Caco-2 (cell line): Measurements from ENCODE around the gene RBM12. TPM values are rescaled to one million over a fixed set of nuclear protein-coding genes. Genes with fewer than 3 reads are reported as not detected.
A peak's percentile ranks its signal among the peaks of the same experiment; 100 is the strongest.

Source experiments
- BruUV-seq: library from RNA; stranded (reverse); fragments of 400-500 nt; replicated peaks from 2 replicates; lab custom pipeline; 2021; lab: Mats Ljungman, UMichigan
- CTCF ChIA-PET: fragments of 300-600 bp; sonication (Branson Sonifier 250); formaldehyde crosslinking; loops from one replicate; lab custom pipeline; 2022; ENCODE audit warnings: antibody characterized with exemption; lab: Charles Lee
- POLR2A ChIA-PET: fragments of 300-600 bp; sonication (Branson Sonifier 250); formaldehyde crosslinking; loops from one replicate; lab custom pipeline; 2022; ENCODE audit warnings: antibody characterized with exemption; lab: Charles Lee
- DNase-seq, 2 experiments: peaks; one replicate each; pipeline versions ENCODE4 v3.0.0 to v3.0.0-alpha.2; 2020 to 2022
- H3K27me3 ChIP-seq: replicated peaks from 2 replicates; pipeline ENCODE4 v1.6.0; 2011; ENCODE audit warnings: low read length; ENCODE audit not compliant: control insufficient read depth, insufficient read depth
- H3K36me3 ChIP-seq: 2 replicates; pipeline ENCODE4 v1.5.1; 2011; ENCODE audit warnings: low read length; ENCODE audit not compliant: control insufficient read depth, insufficient read depth
- H3K4me1 ChIP-seq: fragments of 250-450 bp; sonication (Bioruptor Pico); 2 replicates; pipeline ENCODE4 v1.5.1; 2020; ENCODE audit warnings: mild to moderate bottlenecking
- H3K4me3 ChIP-seq: 2 replicates; pipeline ENCODE4 v1.5.1; 2011; ENCODE audit warnings: low read depth, mild to moderate bottlenecking, control low read depth, low read length
- H3K9me3 ChIP-seq: fragments of 250-450 bp; sonication (Bioruptor Pico); 2 replicates; pipeline ENCODE4 v1.5.1; 2020; ENCODE audit warnings: mild to moderate bottlenecking, moderate library complexity
- H3K27ac Mint-ChIP-seq: one replicate; pipeline ENCODE4 v1.8.0; 2022; ENCODE audit warnings: mixed read lengths; ENCODE audit not compliant: unreplicated experiment
- H3K27me3 Mint-ChIP-seq: one replicate; pipeline ENCODE4 v1.8.0; 2022; ENCODE audit warnings: mixed read lengths; ENCODE audit not compliant: insufficient read depth, unreplicated experiment
- H3K36me3 Mint-ChIP-seq: one replicate; pipeline ENCODE4 v1.8.0; 2022; ENCODE audit warnings: mild to moderate bottlenecking, mixed read lengths; ENCODE audit not compliant: insufficient read depth, unreplicated experiment
- H3K4me1 Mint-ChIP-seq: one replicate; pipeline ENCODE4 v1.8.0; 2022; ENCODE audit warnings: low read depth, mixed read lengths; ENCODE audit not compliant: unreplicated experiment
- H3K4me3 Mint-ChIP-seq: one replicate; pipeline ENCODE4 v1.8.0; 2022; ENCODE audit warnings: mild to moderate bottlenecking, moderate library complexity, mixed read lengths; ENCODE audit not compliant: unreplicated experiment
- H3K9me3 Mint-ChIP-seq: one replicate; pipeline ENCODE4 v1.8.0; 2022; ENCODE audit warnings: mixed read lengths; ENCODE audit not compliant: unreplicated experiment
- intact Hi-C: fragments of 100-400 bp; cut with micrococcal nuclease; formaldehyde crosslinking; loops from one replicate; pipeline ENCODE4 v1.10.0; 2022; ENCODE audit not compliant: unreplicated experiment
- total RNA-seq: library from RNA; stranded (reverse); gene quantifications from 2 replicates; pipeline ENCODE4 v1.2.3, GENCODE V29; 2022
- TF ChIP-seq, protein P1 (sequence below), 2 experiments: fragments of 200-600 bp in 1 of 2; IDR thresholded peaks; 1 replicate in 1 of 2; 2 replicates in 1 of 2; pipeline versions ENCODE4 v1.5.1 to v1.8.0; 2011 to 2022; ENCODE audit warnings: antibody characterized with exemption in 1 of 2, control low read depth in 1 of 2, inconsistent platforms in 1 of 2, low read depth in 1 of 2, low read length in 1 of 2, mild to moderate bottlenecking in 1 of 2, moderate library complexity in 1 of 2; ENCODE audit not compliant: insufficient read depth in 1 of 2, severe bottlenecking in 1 of 2, unreplicated experiment in 1 of 2

Gene RBM12
- total RNA-seq, 1 experiment from 2014 or later: 147 TPM

DNA sequence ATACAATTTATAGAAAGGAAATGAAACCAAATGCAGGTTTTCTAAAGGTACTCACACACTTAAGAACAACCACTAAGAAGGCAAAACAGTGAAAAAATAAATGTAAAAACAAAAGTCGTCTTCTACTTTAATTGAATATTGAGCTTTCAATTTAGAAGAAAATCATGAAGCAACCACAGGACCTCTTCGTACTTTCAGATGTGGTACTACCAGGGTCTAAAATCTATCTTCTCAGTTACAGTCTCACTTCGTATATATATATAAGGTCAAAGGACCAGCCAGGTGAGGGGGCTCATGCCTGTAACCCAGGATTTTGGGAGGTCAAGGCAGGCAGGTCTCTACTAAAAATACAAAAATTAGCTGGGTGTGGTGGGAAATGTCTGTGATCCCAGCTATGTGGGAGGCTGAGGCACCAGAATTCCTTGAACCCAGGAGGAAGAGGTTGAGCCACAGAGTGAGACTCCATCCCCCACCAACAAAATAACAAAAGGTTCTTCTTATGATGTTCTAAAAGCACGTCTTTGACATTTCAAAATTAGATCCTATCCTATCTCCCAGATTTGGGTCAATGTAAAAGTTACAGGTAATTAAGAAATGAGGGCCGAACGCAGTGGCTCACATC lies 47.0 kb upstream of the RBM12 start:
- intact Hi-C loops: no loop called here
- no peak overlapping the region for H3K4me3 Mint-ChIP-seq

DNA sequence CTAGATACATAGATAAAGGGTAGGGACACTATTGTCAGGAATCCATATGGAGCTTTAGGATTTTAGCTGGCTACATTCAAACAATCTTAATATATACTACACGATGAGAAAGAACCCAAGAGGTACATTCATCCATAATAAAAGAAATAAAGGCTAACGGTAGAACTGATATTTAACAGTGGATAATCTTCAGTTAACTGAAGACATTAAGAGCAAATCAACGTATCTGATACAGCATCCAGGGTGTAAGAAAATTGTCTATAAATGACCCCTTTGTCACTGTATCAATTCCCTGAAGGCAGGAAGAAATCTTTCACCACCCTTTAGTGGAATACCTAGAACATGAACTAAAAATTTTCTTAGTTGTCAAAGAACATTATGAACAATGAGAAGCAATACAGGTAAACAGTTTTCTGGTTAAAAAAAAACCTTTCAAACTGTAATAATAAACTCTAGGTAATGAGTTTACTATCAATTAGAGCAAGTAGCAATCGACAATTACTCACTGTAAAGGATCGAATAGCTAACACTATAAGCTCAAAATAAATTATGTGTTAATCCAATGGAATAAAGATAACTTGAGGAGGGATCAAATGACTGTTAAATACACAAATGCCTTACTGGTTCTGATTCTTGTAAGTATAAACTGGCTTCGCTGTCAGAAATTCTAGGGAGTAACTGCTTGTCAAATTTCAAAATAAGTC lies 46.3 kb upstream of the RBM12 start:
- Mint-ChIP-seq H3K36me3 (peaks cover 100% of the 10 kb centered on the region), H3K27me3 (no peaks in the 10 kb centered on the region), H3K27ac (peak overlapping the region; percentile 2), H3K4me3 (no peak overlapping the region), H3K4me1 (peaks cover 8% of the 10 kb centered on the region), H3K9me3 (no peaks in the 10 kb centered on the region)
- H3K9me3 ChIP-seq: no peaks in the 10 kb centered on the region
- DNase-seq: no peak
- H3K36me3 ChIP-seq: peaks cover 13% of the 10 kb centered on the region
- CTCF ChIA-PET: interaction anchor here (0.8 kb wide), 1 partner anchor 9 kb away, joined by 3 read pairs; no protein-coding TSS in a partner anchor
- no peaks in the 10 kb centered on the region for H3K27me3 ChIP-seq
- H3K4me3 ChIP-seq: no peak overlapping the region
- POLR2A ChIA-PET: interaction anchor here (0.6 to 1.0 kb wide), 5 partner anchors 9 to 92 kb away, joined by 3 to 13 read pairs (median 3); partner anchors contain the start of genes NFS1, RBM39 and ROMO1
- TF ChIP-seq, protein P1, sequence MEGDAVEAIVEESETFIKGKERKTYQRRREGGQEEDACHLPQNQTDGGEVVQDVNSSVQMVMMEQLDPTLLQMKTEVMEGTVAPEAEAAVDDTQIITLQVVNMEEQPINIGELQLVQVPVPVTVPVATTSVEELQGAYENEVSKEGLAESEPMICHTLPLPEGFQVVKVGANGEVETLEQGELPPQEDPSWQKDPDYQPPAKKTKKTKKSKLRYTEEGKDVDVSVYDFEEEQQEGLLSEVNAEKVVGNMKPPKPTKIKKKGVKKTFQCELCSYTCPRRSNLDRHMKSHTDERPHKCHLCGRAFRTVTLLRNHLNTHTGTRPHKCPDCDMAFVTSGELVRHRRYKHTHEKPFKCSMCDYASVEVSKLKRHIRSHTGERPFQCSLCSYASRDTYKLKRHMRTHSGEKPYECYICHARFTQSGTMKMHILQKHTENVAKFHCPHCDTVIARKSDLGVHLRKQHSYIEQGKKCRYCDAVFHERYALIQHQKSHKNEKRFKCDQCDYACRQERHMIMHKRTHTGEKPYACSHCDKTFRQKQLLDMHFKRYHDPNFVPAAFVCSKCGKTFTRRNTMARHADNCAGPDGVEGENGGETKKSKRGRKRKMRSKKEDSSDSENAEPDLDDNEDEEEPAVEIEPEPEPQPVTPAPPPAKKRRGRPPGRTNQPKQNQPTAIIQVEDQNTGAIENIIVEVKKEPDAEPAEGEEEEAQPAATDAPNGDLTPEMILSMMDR (IDR thresholded peaks at IDR 0.05; ENCODE audit: insufficient read depth in 1 of 2, low read depth in 1 of 2, low read length in 1 of 2, severe bottlenecking in 1 of 2, unreplicated experiment in 1 of 2): no peak
- intact Hi-C loops: no loop called here
- no peaks in the 10 kb centered on the region for H3K4me1 ChIP-seq
- no TSS peak for BruUV-seq

More for the DNA sequence above, 47.0 kb upstream of the RBM12 start:
- POLR2A ChIA-PET: interaction anchor here (0.8 to 1.0 kb wide), 4 partner anchors 11 to 92 kb away, joined by 3 to 6 read pairs (median 4); partner anchors contain the start of genes NFS1 and ROMO1
- Histone ChIP-seq H3K27me3 (no peaks in the 10 kb centered on the region), H3K9me3 (no peaks in the 10 kb centered on the region), H3K36me3 (peaks cover 12% of the 10 kb centered on the region), H3K4me3 (no peak overlapping the region), H3K4me1 (no peaks in the 10 kb centered on the region)
- Mint-ChIP-seq H3K4me1 (peaks cover 8% of the 10 kb centered on the region), H3K9me3 (no peaks in the 10 kb centered on the region), H3K27ac (peak overlapping the region; percentile 49), H3K27me3 (no peaks in the 10 kb centered on the region), H3K36me3 (peaks cover 100% of the 10 kb centered on the region)
- TF ChIP-seq, protein P1 (IDR thresholded peaks at IDR 0.05; ENCODE audit: insufficient read depth in 1 of 2, low read depth in 1 of 2, low read length in 1 of 2, severe bottlenecking in 1 of 2, unreplicated experiment in 1 of 2): no peak
- BruUV-seq: no TSS peak
- CTCF ChIA-PET: no interaction called here
- DNase-seq: no peak

DNA sequence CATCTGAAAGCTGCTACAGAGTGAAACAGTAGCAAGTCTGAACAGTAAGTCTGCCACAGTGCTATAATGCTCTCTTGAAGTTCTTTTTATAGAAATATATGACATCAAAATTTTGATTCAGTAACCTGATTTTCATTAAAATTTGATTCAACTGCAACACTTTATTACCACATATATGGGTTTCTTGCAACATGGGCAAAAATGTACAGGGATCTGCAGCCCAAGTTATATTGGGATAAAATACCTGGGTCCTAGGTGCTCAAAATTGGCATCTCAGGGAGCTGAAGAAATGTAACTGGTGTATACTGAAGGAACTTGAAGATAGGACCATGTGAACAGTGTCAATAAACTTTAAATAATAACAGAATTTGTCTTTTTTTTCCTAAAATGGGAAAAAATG lies 45.3 kb upstream of the RBM12 start:
- Mint-ChIP-seq H3K27me3 (no peaks in the 10 kb centered on the region), H3K9me3 (no peaks in the 10 kb centered on the region), H3K27ac (no peak overlapping the region), H3K4me3 (no peak overlapping the region), H3K36me3 (peaks cover 100% of the 10 kb centered on the region), H3K4me1 (peaks cover 8% of the 10 kb centered on the region)
- H3K4me1 ChIP-seq: no peaks in the 10 kb centered on the region
- H3K36me3 ChIP-seq: peaks cover 13% of the 10 kb centered on the region
- TF ChIP-seq, protein P1 (IDR thresholded peaks at IDR 0.05; ENCODE audit: insufficient read depth in 1 of 2, low read depth in 1 of 2, low read length in 1 of 2, severe bottlenecking in 1 of 2, unreplicated experiment in 1 of 2): no peak
- no peak overlapping the region for H3K4me3 ChIP-seq
- no peak for DNase-seq
- intact Hi-C loops: no loop called here
- H3K9me3 ChIP-seq: no peaks in the 10 kb centered on the region
- H3K27me3 ChIP-seq: no peaks in the 10 kb centered on the region
- ChIA-PET CTCF (no interaction called here), POLR2A (interaction anchor here (0.9 to 1.0 kb wide), 2 partner anchors 11 to 32 kb away, joined by 10 to 13 read pairs; partner anchors contain the start of genes NFS1, RBM39 and ROMO1)
- no TSS peak for BruUV-seq
